NK-92 (cell line): ENCODE measurements around the gene NRG3.

Experiments
- DNase-seq: peaks from one replicate; lab custom pipeline; 2025; ENCODE audit not compliant: unreplicated experiment; lab: John Stamatoyannopoulos, UW

Gene NRG3

GRCh38 chr10:81874875-81875466 is at the start of gene NRG3:
TSS of gene NRG3 (plus strand) at chr10:81875194.
- no peak for DNase-seq

DNA sequence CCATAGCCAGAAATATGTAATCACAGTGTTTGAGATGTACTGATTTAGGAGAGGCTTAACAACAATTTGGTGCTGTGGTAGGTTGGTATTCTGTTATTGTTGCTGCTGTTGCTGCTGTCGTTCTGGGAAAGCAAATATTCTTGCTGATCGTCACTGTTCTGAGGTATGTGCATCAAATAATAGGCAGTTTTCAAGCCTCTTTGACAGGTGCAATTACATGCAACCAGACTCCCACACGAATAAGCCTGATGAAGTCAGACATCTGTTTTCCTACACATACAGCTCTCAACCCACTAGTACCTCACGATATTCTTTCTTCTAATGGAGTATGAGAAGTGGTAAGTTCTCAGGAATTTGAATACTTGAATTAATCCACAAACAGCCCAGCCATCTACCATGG is 46.7 kb upstream of the NRG3 start:
- no peak for DNase-seq

- no peak for DNase-seq
Observed at GRCh38 chr10:81831060-81831459, 43.9 kb upstream of the NRG3 start.

GRCh38 chr10:81838950-81839349 is 36.0 kb upstream of the NRG3 start:
- DNase-seq, result no peak

DNA sequence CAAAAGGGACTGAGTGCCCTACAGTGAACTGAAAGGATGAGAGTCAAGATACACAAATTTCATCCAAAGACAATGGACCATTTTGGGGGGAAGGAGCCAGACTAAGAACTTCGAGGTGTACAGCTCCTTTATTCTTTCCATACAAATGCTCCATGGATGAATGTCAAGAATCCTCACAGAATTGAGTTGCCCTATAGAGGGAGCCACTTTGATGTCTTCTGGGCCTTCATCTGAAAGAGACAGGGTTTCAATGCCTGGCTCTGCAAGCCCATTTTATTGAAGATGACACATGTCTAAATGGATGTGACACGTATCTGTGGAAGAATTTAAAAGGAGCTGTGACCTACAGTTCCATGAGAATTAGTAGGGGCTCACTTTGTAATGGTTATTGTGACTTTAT is 32.0 kb upstream of the NRG3 start:
- no peak for DNase-seq

DNA sequence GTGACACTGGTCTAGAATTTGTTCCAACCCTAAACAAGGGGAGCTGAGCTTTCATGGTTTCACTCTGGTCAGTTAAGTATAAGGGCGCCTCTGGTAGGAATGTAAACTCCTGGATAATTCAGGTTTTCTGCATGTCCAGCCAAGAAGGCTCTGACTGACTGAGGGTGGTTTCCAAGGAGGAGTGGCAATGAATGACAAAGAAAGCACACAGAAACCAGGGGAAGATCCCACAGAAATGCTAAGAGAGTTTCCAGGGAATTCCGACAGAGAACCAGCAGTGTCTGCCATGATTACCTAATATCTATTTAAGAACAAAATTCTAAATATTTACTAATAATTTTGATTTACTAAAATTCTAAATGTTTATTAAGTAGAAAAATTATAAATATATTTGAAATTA is 27.3 kb upstream of the NRG3 start:
- no peak for DNase-seq

GRCh38 chr10:81848514-81848913 is 26.5 kb upstream of the NRG3 start:
- DNase-seq, result no peak

GRCh38 chr10:81848931-81849330 is 26.1 kb upstream of the NRG3 start:
- DNase-seq, result no peak

- DNase-seq, result no peak
Observed at GRCh38 chr10:81862596-81862995, 12.4 kb upstream of the NRG3 start.

DNA sequence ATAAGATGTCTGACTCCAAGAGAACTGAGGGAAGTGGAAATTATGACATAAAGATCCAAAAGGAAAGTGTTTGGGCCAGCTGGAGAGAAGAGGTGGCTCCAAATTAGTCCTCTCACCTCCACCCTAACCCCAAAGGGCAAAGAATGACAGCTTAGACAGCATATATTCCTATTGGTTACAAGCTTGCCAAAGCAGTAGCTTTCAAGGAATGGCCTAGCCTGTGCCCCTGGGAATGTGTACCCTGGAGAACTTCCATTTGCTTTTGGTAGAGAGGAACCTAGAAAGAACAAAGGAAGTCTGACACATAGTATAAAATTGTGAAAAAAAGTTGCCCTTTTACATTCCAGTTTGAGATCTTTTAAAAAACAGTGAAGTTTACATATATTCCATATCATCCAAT is 11.2 kb upstream of the NRG3 start:
- DNase-seq, result no peak

GRCh38 chr10:81865581-81865980 is 9.4 kb upstream of the NRG3 start:
- no peak for DNase-seq

GRCh38 chr10:81866753-81867152 is 8.2 kb upstream of the NRG3 start:
- DNase-seq, result no peak

DNA sequence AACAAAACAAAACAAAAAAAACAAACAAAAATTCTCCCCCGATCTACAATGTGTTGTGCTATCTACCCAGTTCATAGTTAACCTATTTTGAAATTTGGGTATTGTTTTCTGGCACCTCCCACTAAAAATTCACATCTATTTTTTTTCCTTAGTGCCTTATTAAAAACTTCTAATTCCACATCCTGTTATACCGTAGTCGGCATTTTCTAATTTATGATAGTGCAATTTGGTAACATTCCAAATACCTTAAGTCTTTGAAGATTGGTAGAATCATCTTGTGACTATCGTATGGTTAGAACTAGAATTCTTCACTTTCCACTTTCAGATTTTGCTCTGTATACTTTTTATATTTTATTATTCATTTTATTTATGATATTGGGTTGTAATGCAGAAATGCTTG is 4.5 kb upstream of the NRG3 start:
- DNase-seq, result no peak

DNA sequence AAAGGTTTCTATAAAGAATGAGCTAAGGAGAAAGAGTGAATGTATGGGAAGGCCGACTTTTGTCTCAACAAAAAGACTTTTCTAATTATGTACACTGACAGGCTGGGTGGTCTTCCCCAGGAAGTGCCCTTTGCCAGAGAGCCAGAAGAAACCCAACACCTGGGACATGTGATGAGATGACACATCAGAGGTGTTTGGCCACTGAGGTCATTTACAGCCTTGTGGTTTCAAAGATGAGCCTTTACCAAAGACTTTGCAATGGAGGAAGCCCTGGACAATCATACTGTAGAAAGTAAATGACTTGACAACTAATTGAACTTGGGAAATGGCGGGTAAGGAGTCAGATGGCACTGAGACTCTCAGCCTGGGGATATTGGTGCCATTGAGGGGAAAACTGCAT is 3.4 kb upstream of the NRG3 start:
- no peak for DNase-seq

DNA sequence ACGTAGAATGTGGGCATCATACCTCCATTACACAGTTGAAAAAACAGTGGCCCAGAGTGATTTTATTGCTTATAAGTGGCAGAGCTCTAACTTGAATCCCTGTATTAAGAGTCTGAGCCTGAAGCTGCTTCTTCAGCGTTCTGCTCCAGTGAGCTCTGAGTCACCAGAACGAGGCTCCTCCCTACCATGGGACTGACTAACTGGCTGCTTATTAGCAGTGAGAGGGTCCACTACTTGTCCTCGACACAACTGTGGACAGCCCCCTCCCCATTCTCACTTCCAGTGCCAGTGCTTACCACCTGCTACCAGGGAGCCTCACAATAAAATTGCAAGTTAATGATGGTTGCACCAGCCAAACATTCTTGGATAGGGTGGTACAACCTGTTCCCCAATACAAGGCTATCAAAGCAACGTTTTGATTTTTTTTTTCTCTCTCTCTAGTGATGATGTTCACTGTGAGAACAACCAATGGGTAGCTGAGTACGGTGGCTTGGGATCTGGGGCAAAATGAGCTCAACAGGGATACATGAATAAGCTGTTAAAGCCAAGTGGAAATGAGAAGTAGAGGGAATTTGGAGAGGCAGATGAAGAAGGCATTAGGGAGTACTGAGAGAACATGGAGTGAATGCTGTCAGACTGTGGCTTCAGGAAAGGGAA is 2.7 kb upstream of the NRG3 start:
- DNase-seq, result no peak

GRCh38 chr10:81873231-81873931 is 1.6 kb upstream of the NRG3 start:
- DNase-seq, result no peak

DNA sequence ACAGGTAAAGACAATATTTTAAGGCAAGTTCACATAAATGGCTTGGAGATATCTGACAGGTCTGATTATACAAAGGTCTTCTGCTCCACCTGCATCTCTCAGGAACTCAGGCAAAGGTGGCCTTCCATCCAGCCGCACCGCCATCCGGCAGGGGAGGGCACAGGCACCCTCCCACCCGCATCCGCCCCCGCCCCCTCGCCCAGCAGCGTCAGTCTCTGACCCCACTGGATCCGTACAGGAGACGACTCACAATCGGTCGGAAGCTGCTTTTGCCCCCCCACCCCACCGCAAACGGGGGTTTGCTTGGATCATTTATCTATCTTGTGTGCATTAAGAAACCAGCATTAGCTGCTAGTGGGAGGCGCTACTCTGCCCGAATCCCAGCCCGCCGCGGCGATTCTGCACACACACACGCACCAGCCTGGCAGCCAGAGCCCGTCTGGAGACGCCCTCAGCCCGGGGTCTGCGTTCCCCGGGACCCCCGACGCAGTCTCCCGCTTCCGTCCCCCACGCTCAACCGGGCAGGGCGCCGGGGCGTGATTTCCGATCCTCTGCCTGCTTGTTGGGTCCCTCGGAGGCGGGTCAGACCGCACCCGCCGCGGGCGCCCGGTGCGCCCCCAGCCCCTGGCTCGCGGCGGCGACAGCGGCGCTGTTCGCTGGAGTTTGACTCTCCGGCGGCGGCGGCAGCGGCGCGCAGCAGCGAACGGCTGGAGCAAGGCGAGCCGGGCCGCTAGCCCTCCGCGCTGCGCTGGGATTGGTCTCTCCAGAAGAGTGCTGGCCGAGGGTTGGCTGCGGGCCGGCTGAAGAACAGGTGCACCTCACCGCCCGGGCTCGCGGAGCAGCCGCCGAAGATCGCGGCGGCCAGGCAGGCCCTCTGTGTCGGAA is 820 bp upstream of the NRG3 start:
- DNase-seq, result no peak

GRCh38 chr10:81875467-81876252 is 666 bp downstream of the NRG3 start:
- DNase-seq, result no peak

- no peak for DNase-seq
Observed at GRCh38 chr10:81876253-81877077, 1.5 kb downstream of the NRG3 start.

GRCh38 chr10:81877596-81877995 is 2.6 kb downstream of the NRG3 start:
- no peak for DNase-seq
